HepG2 (cell line): ENCODE measurements around the gene SNRPD3. TPM values are rescaled to one million over a fixed set of nuclear protein-coding genes. Genes with fewer than 3 reads are reported as not detected.

Source experiments
- CEBPB ChIP-seq: IDR thresholded peaks from 2 replicates; pipeline ENCODE4 v1.6.1; 2011; ENCODE audit warnings: low read depth, low read length, improper control_type of control experiment, borderline replicate concordance
- HOXD1 ChIP-seq: sonication (generic); formaldehyde crosslinking; IDR thresholded peaks from 2 replicates; pipeline ENCODE4 v1.5.0; 2020; ENCODE audit warnings: missing genetic modification reagents
- PAX8 ChIP-seq: sonication (generic); formaldehyde crosslinking; IDR thresholded peaks from 2 replicates; pipeline ENCODE4 v1.8.0; 2022; ENCODE audit warnings: mild to moderate bottlenecking, missing genetic modification reagents, borderline replicate concordance
- PCBP2 ChIP-seq: fragments of 200-400 bp; formaldehyde crosslinking; optimal IDR thresholded peaks from 2 replicates; pipeline ENCODE3; 2018; ENCODE audit warnings: low read length, low read depth; ENCODE audit not compliant: poor library complexity, severe bottlenecking
- SRF ChIP-seq: IDR thresholded peaks from 2 replicates; pipeline ENCODE4 v1.6.1; 2011; ENCODE audit warnings: mild to moderate bottlenecking, low read depth, low read length, moderate library complexity
- SRSF1 ChIP-seq: fragments of 200-400 bp; formaldehyde crosslinking; optimal IDR thresholded peaks from 2 replicates; pipeline ENCODE3; 2017; ENCODE audit warnings: mild to moderate bottlenecking, low read depth, low read length, moderate library complexity
- THAP9 ChIP-seq: sonication (generic); formaldehyde crosslinking; IDR thresholded peaks from 2 replicates; pipeline ENCODE4; 2020; ENCODE audit warnings: missing genetic modification reagents, mild to moderate bottlenecking, borderline replicate concordance
- TSC22D2 ChIP-seq: sonication (generic); formaldehyde crosslinking; IDR thresholded peaks from 2 replicates; pipeline ENCODE4 v1.5.1; 2020; ENCODE audit warnings: missing genetic modification reagents, mild to moderate bottlenecking, borderline replicate concordance
- ZBTB46 ChIP-seq: sonication (generic); formaldehyde crosslinking; IDR thresholded peaks from 2 replicates; pipeline ENCODE4 v1.4.0; 2020; ENCODE audit warnings: mild to moderate bottlenecking, missing genetic modification reagents, borderline replicate concordance
- ZNF121 ChIP-seq: sonication (generic); formaldehyde crosslinking; IDR thresholded peaks from 2 replicates; pipeline ENCODE4 v1.5.0; 2020; ENCODE audit warnings: mild to moderate bottlenecking, missing genetic modification reagents
- ZNF232 ChIP-seq: sonication (generic); formaldehyde crosslinking; IDR thresholded peaks from 2 replicates; pipeline ENCODE4 v1.4.0; 2020; ENCODE audit warnings: missing genetic modification reagents, borderline replicate concordance
- ZNF235 ChIP-seq: sonication (generic); formaldehyde crosslinking; IDR thresholded peaks from 2 replicates; pipeline ENCODE4 v1.8.1; 2023; ENCODE audit warnings: mild to moderate bottlenecking, missing genetic modification reagents, borderline replicate concordance
- ZNF251 ChIP-seq: sonication (generic); formaldehyde crosslinking; IDR thresholded peaks from 2 replicates; pipeline ENCODE4 v1.9.0; 2021; ENCODE audit warnings: mild to moderate bottlenecking, missing genetic modification reagents
- ZNF407 ChIP-seq: sonication (generic); formaldehyde crosslinking; IDR thresholded peaks from one replicate; pipeline ENCODE4 v1.5.1; 2020; ENCODE audit warnings: mild to moderate bottlenecking, missing genetic modification reagents; ENCODE audit errors: not compliant biosample characterization
- ZNF570 ChIP-seq: sonication (generic); formaldehyde crosslinking; IDR thresholded peaks from 2 replicates; pipeline ENCODE4 v1.4.0; 2020; ENCODE audit warnings: mild to moderate bottlenecking, missing genetic modification reagents, borderline replicate concordance
- polyA plus RNA-seq, 8 experiments: library from polyadenylated mRNA; depleted of rRNA in 3 of 8; stranded (reverse) in 7 of 8; unstranded in 1 of 8; fragments of >200 nt; fragmentation: Illumina TruSeq in 4 of 8; extraction: Trizol in 4 of 8; gene quantifications; 2 replicates each; pipeline versions ENCODE4 v1.2.1 to v1.2.3, GENCODE V29; 2011 to 2016; ENCODE audit warnings: low read depth in 4 of 8, missing spikeins in 1 of 8, mixed read lengths in 1 of 8; ENCODE audit not compliant: insufficient read depth in 1 of 8
- total RNA-seq, 5 experiments: library from RNA; depleted of rRNA; stranded (reverse); fragments of >200 nt; fragmentation: Illumina TruSeq; extraction: Trizol; gene quantifications; 2 replicates each; pipeline ENCODE4 v1.2.3, GENCODE V29; 2016; ENCODE audit warnings: low read depth in 1 of 5

SNRPD3 gene
- total and polyA plus RNA-seq, 2 of the 13 experiments (the other 11 are each of a cell fraction or from before 2014, with no cell fraction given): 110 to 209 TPM

DNA sequence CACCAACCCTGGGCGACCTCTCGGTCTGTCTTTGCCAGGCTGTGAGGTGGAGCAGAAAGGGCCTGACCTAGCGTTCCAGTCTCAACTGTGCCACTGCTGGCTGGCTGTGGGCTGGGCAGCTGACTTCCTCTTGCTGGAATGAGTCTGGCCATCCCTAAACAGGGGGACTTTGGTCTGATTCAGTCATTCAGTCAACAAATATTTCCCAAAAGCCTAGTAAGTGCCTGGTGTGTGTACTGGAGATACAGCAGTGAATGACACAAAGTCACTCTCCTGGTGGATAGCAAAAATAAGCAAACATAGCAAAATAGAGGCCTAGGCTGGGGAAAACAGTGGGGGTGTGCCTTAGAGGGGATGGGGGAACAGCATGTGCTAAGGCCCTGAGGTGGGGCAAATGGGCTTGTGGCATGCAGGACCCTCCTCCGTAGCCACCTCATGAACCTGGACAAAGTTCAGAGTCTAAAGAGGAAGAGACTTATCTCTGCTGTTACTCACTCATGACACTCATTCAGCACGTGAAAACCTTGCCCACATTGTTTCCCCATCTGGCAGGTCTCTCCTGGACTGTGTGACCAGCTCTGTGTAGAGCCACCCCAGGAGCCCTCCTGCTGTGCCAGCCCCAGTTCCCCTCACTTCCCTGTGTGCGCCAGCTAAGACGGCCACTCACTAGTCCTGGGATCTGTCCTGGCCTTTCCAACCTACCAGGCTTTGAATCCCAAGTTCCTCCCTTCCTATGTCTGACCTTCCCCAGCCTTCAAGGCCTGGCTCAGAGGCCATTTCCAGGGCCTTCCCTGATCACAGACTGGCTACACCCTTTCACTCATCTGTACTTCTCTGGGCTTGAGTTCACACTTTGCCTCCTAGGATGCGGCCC is 5.5 kb upstream of the SNRPD3 start (continued):
- TF ChIP-seq ZNF251 (CRISPR knock-in tag) (0 out of 2 replicates have a peak, but pooled peaks have one; percentile 19), PAX8 (CRISPR knock-in tag) (0 out of 2 replicates have a peak, but pooled peaks have one; percentile 33), ZBTB46 (CRISPR knock-in tag) (no peak), TSC22D2 (CRISPR knock-in tag) (no peak), ZNF407 (CRISPR knock-in tag) (no peak), PCBP2 (no peak), SRF (peak; percentile 30; the same call in 1 of the 2 replicates), CEBPB (peak; percentile 70), THAP9 (CRISPR knock-in tag) (peak; percentile 55; the same call in 1 of the 2 replicates), HOXD1 (CRISPR knock-in tag) (peak; percentile 47; the same call in 1 of the 2 replicates), ZNF570 (CRISPR knock-in tag) (no peak), ZNF121 (CRISPR knock-in tag) (peak; percentile 63), ZNF235 (CRISPR knock-in tag) (no peak), SRSF1 (no peak), ZNF232 (CRISPR knock-in tag) (no peak)
